CD4-positive, alpha-beta T cell treated with Interleukin-21 for 1 hour (primary cell): Measurements from ENCODE around the gene CYP46A1.

Experiments
- DNase-seq: peaks from one replicate; pipeline ENCODE4 v3.0.0-alpha.2; 2020

Gene CYP46A1

GRCh38 chr14:99764222-99764706 is 80.2 kb downstream of the CYP46A1 start:
- no peak for DNase-seq

DNA sequence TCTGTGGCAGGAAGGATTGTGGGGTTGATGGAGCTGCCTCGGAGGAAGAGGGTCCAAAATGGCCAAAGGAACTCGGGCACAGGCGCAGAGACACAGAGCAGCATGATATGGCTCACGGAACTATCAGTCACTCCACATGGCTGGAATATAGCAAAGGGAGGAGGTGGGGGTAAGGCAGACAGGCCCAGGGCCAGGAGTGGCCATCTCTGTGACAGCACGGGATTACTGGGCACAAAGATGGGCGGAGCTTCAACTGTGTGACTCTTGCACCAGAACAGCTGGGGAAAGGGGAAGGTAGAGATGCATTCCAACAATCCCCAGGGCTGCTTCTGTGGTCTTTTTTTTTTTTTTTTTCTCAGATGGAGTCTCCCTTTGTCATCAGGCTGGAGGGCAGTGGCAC is 84.3 kb downstream of the CYP46A1 start:
- DNase-seq, result no peak

GRCh38 chr14:99769123-99769522 is 85.0 kb downstream of the CYP46A1 start:
- DNase-seq, result no peak

DNA sequence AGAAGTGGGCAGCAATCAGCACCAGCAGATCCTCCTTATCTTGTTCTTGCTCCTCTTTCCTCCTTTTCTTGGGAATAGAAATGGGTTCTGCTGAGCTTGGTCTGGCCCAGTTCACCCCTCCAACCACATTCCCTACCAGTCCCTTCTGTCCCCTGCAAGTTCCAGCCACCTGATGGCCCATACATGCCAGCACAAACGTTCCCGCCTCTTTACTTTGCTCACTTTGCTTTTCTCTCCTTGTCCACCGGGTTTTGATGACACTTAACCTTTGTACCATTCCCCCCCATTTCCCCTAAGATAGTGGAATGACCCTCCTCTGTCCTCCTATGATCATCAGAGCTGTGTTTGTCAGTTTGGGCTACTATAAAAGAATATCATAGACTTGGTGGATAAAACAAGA is 85.7 kb downstream of the CYP46A1 start:
- no peak for DNase-seq

GRCh38 chr14:99772371-99773283 is 88.5 kb downstream of the CYP46A1 start:
- no peak for DNase-seq

DNA sequence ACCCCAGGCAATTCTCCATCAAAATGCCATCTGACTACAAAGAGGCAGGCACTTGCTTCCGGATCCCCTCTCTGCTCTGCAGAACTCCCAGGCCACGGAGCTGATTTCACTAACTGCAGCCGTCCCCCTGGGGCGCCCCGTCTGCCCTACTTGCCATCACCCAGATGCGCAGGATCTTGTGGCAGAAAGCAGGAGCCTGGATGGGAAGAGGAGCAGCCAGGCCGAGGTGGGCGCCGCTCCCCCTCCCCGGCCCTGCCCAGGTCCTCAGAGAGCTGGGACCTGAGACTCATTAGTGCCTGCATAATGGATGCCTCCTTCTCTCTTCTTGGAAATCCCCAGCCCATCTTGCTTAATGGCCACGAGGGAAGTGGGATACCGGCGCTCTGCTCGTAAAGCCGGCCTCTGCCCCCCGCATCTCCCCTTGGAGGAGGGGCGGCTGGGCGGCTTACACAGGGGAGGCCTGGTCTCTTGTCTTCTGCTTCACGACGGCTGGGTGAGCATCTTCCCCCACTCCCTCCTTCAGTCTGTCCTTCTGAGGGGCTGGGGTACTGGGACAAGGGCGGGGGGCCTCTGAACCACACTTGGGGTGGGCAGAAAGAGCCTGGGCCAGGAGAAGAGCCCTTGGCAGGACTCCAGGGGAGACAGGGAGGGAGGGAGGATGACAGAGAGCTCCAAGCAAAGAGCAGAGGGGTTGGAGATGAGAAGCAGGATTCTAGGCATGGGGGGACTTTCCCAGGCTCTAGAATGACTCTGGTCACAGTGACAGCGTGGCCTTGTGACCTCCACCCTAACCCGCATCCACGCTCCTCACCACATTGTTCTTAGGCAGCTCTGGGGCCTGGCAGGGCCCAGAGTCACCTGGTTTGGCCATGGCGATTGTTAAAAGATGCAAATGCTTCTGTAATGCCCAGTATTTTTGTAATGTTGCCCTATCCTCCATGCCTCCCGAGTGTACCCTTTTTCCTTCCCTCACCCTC is 89.7 kb downstream of the CYP46A1 start:
- DNase-seq, result no peak

- no peak for DNase-seq
Measured at GRCh38 chr14:99774556-99775307, 90.6 kb downstream of the CYP46A1 start.

DNA sequence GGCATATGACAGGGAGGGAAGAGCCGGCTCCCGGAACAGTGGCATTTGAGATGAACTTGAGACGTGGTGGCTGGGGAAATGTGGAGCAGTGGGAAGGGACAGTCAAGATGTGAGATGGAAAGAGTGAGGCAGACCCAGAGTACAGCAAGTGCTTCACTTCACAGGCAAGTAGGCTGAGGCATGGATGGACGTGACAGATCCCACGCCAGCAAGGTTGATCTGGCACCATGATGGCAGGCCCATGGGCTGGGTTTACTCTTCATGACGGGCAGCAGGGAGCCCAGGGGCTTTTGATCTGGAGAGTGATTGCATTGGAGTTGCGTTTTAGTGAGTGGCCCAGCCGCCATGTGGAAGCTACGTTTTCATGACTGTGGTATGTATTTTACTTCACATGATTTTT is 91.3 kb downstream of the CYP46A1 start:
- DNase-seq, result no peak
